ENCODE results near the gene PRR36. TPM values are rescaled to one million over a fixed set of nuclear protein-coding genes. Genes with fewer than 3 reads are reported as not detected.
A peak's percentile ranks its signal among the peaks of the same experiment; 100 is the strongest.

PRR36 gene
- total and polyA plus RNA-seq, 2 donors (not counting 1 experiment from before 2014, with no cell fraction given): 0.01 TPM; not detected in 1

GRCh38 chr19:7864690-7865074, 9.5 kb downstream of the PRR36 start:
- Histone ChIP-seq H3K4me3 (ENCODE audit: control extremely low read depth in 1 of 5, extremely low read depth in 1 of 5, insufficient read depth in 1 of 5, low read depth in 2 of 5, low read length in 4 of 5) (no peak overlapping the region), H3K79me2 (ENCODE audit: control insufficient read depth, insufficient read depth, low read length) (no peaks in the 10 kb centered on the region), H3K9me3 (ENCODE audit: control extremely low read depth in 1 of 3, control insufficient read depth in 2 of 3, insufficient read depth in 1 of 3, low read length in 2 of 3) (peaks cover 0 to 44% (median 0%) of the 10 kb centered on the region in 3 donors), H4K20me1 (ENCODE audit: control insufficient read depth, insufficient read depth, low read length, poor library complexity, severe bottlenecking) (no peaks in the 10 kb centered on the region), H3K27me3 (replicated peaks in 1 of 4; ENCODE audit: control extremely low read depth in 1 of 4, control insufficient read depth in 3 of 4, insufficient read depth in 4 of 4, low read length in 3 of 4) (peaks cover 0 to 83% (median 32%) of the 10 kb centered on the region in 4 experiments), H3K9ac (ENCODE audit: low read length) (no peak overlapping the region), H3K36me3 (replicated peaks in 1 of 2; ENCODE audit: control extremely low read depth in 1 of 2, control insufficient read depth in 1 of 2, extremely low read depth in 1 of 2, insufficient read depth in 2 of 2, low read length in 1 of 2) (no peaks in the 10 kb centered on the region), H3K4me1 (ENCODE audit: control insufficient read depth in 2 of 2, insufficient read depth in 2 of 2, low read length in 2 of 2) (peaks cover 39 to 42% of the 10 kb centered on the region in 2 donors), H2AFZ (ENCODE audit: insufficient read depth, low read depth, low read length, poor library complexity, severe bottlenecking) (no peak overlapping the region), H3K4me2 (replicated peaks; ENCODE audit: low read depth, low read length, poor library complexity, severe bottlenecking) (no peak overlapping the region), H3K27ac (ENCODE audit: low read length in 2 of 2) (no peak overlapping the region)
- ATAC-seq (ENCODE audit: low read depth) (no peak), DNase-seq (no peak)
- H3K4me1 Mint-ChIP-seq: peaks cover 21% of the 10 kb centered on the region
- no peak overlapping the region for H3K27ac Mint-ChIP-seq
- intact Hi-C loops (cut with micrococcal nuclease): no loop called here
- 54% methylated on average over 18 of the region's 18 CpGs for WGBS (ENCODE audit: insufficient coverage)
- no peak overlapping the region for H3K4me3 Mint-ChIP-seq
- H3K27me3 Mint-ChIP-seq: peaks cover 26% of the 10 kb centered on the region
- POLR2A ChIA-PET: no interaction called here
- CTCF ChIA-PET: interaction anchor here (0.6 to 0.9 kb wide), 2 partner anchors 13 to 301 kb away, joined by 3 read pairs; no protein-coding TSS in a partner anchor
- no peaks in the 10 kb centered on the region for H3K9me3 Mint-ChIP-seq (ENCODE audit: insufficient read depth)
- TF ChIP-seq, protein P1, sequence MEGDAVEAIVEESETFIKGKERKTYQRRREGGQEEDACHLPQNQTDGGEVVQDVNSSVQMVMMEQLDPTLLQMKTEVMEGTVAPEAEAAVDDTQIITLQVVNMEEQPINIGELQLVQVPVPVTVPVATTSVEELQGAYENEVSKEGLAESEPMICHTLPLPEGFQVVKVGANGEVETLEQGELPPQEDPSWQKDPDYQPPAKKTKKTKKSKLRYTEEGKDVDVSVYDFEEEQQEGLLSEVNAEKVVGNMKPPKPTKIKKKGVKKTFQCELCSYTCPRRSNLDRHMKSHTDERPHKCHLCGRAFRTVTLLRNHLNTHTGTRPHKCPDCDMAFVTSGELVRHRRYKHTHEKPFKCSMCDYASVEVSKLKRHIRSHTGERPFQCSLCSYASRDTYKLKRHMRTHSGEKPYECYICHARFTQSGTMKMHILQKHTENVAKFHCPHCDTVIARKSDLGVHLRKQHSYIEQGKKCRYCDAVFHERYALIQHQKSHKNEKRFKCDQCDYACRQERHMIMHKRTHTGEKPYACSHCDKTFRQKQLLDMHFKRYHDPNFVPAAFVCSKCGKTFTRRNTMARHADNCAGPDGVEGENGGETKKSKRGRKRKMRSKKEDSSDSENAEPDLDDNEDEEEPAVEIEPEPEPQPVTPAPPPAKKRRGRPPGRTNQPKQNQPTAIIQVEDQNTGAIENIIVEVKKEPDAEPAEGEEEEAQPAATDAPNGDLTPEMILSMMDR (IDR thresholded peaks at IDR 0.05): no peak

DNA sequence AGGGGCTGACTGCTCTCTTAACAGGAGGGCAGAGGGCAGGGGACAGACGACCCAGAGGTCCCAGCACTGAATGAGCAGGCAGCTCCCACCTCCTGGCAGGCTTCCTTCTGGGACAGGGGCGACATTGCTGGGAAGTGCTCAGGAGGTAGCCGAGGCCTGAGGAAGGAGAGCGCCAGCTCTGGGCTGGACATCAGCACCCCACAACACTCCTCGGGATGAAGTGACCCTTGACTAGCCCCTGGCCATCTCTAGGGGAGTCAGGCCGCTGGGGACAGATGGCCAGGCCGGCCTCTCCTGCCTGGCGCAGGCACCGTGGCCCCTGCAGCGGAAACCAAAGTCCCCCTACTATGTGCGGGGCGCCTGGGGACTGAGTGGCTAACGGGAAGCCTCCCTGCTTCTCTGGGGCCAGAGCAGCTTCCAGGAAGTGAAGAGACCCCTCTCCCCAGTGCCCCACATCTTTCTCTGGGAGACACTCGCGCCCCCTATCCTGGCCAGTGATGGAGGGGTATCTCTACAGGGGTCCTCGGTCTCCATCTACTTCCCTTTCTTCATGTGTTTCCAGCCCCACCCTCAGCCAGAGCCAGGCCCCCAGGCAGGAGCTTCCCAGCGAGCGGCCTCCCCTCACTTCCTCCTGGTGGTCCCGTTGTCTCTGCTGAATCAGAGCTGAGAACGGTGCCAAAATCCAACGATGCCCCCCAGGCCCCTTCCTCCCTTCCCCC, 10.1 kb downstream of the PRR36 start:
- peaks cover 0 to 3% of the 10 kb centered on the region in 2 experiments for H3K36me3 ChIP-seq (replicated peaks in 1 of 2; ENCODE audit: control extremely low read depth in 1 of 2, control insufficient read depth in 1 of 2, extremely low read depth in 1 of 2, insufficient read depth in 2 of 2, low read length in 1 of 2)
- DNase-seq: peak; percentile 31
- H2AFZ ChIP-seq (ENCODE audit: insufficient read depth, low read depth, low read length, poor library complexity, severe bottlenecking): no peak overlapping the region
- no peak overlapping the region for H3K4me3 ChIP-seq (ENCODE audit: control extremely low read depth in 1 of 5, extremely low read depth in 1 of 5, insufficient read depth in 1 of 5, low read depth in 2 of 5, low read length in 4 of 5)
- H3K9ac ChIP-seq (ENCODE audit: low read length): no peak overlapping the region
- H3K79me2 ChIP-seq (ENCODE audit: control insufficient read depth, insufficient read depth, low read length): no peaks in the 10 kb centered on the region
- ChIA-PET CTCF (interaction anchor here (0.6 to 0.9 kb wide), 2 partner anchors 13 to 300 kb away, joined by 3 read pairs; no protein-coding TSS in a partner anchor), POLR2A (no interaction called here)
- H3K4me1 ChIP-seq (ENCODE audit: control insufficient read depth in 2 of 2, insufficient read depth in 2 of 2, low read length in 2 of 2): peaks cover 37 to 39% of the 10 kb centered on the region in 2 donors
- Mint-ChIP-seq H3K27me3 (peaks cover 26% of the 10 kb centered on the region), H3K27ac (no peak overlapping the region), H3K4me3 (peak overlapping the region; percentile 29), H3K4me1 (peaks cover 21% of the 10 kb centered on the region), H3K9me3 (ENCODE audit: insufficient read depth) (no peaks in the 10 kb centered on the region)
- no peak overlapping the region for H3K27ac ChIP-seq (ENCODE audit: low read length in 2 of 2)
- WGBS (ENCODE audit: insufficient coverage): 50% methylated on average over 19 of the region's 21 CpGs
- no peak overlapping the region for H3K4me2 ChIP-seq (replicated peaks; ENCODE audit: low read depth, low read length, poor library complexity, severe bottlenecking)
- no peak for TF ChIP-seq EZH2 (IDR thresholded peaks at IDR 0.05; ENCODE audit: borderline replicate concordance, insufficient read depth, low read depth, low read length, poor library complexity, severe bottlenecking)
- TF ChIP-seq, protein P1 (IDR thresholded peaks at IDR 0.05): no peak
- no peaks in the 10 kb centered on the region for H4K20me1 ChIP-seq (ENCODE audit: control insufficient read depth, insufficient read depth, low read length, poor library complexity, severe bottlenecking)
- peaks cover 0 to 89% (median 35%) of the 10 kb centered on the region in 4 experiments for H3K27me3 ChIP-seq (replicated peaks in 1 of 4; ENCODE audit: control extremely low read depth in 1 of 4, control insufficient read depth in 3 of 4, insufficient read depth in 4 of 4, low read length in 3 of 4)
- no peak for ATAC-seq (ENCODE audit: low read depth)
- H3K9me3 ChIP-seq (ENCODE audit: control extremely low read depth in 1 of 3, control insufficient read depth in 2 of 3, insufficient read depth in 1 of 3, low read length in 2 of 3): peaks cover 0 to 44% (median 0%) of the 10 kb centered on the region in 3 donors
- intact Hi-C loops (cut with micrococcal nuclease): no loop called here
